GM19035 (cell line): ENCODE results near the gene SRC.

Experiments used
- ATAC-seq: cut with Tn5 transposase; IDR thresholded peaks from one replicate; pipeline ENCODE4 v1.9.1; 2021; ENCODE audit not compliant: unreplicated experiment

SRC gene

GRCh38 chr20:37393863-37394542 lies 48.1 kb downstream of the SRC start:
- ATAC-seq: no peak

DNA sequence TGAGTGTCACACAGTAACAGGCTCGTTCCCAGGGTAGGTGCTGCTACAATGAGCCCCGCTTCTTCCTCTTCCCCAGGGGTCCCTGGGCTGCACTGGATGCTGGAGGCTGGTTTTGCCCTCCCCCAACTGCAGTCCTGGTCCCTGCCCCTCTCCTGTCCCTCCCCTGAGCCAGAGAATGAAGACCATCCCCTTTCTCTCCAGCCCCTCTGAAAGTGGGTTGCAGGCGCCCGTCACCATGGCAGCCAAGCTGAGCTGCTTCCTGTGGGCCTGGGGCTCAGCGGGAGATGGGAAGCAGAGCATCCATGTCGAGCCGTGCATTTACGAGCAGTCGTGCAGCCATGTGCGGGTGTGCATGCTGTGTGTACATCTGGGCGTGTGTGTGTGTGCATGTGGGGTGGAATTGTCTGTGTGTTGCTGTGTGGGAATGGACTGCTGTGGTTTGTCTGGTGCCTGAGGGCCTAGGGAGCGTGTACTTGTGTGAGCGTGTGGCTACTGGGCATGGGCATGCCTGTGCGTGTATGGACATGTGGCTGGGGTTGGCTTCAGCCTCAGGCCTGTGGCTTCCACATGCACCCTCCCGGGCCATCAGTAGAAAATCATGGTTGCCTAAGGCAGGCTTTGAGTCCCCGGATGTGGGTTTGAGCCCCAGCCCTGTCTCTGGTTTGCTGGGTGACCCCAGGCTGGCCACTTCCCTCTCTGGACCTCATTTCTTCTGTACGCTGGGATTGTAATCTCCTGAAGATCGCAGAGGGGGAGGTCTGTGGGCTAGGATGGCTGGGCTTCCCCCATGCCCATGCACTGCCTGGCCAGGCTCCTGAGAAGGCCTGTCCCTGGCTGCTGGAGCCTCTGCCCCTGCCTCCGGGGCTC lies 48.8 kb downstream of the SRC start:
- ATAC-seq: no peak

GRCh38 chr20:37395410-37395797 lies 49.5 kb downstream of the SRC start:
- ATAC-seq: no peak

GRCh38 chr20:37395921-37396415 lies 50.0 kb downstream of the SRC start:
- ATAC-seq: no peak

DNA sequence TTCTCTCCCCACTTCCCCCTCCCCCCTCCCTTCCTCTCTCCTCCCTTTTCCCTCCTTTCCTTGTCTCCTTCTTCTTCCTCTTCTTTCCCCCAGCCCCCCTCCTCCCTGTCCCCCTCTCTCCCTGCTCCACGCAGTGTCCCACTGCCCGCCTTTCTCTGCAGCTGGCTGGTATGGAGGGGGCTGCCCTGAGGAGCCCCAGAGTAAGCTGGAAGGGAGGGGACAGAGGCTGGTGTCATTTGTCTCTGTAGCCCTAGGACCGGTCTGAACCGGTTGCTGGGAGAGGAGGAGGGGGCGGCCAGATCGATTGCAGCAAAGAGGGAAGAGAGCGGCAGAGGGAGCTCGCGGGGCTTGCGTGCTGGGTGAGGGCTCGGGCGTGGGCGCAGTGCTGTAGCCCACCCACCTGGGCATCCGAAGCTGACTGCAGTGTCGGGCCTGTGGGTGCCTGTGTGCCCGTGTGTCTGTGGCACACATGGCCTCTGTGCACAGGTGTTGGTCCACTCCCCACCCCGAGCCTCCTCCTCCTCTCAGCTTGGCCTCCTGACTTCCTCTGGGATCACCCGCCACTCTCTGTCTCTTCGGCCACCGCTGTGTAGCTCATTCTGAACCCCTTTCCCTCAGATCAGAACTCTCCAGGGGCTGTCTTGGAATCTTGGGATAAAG lies 50.6 kb downstream of the SRC start:
- no peak for ATAC-seq

DNA sequence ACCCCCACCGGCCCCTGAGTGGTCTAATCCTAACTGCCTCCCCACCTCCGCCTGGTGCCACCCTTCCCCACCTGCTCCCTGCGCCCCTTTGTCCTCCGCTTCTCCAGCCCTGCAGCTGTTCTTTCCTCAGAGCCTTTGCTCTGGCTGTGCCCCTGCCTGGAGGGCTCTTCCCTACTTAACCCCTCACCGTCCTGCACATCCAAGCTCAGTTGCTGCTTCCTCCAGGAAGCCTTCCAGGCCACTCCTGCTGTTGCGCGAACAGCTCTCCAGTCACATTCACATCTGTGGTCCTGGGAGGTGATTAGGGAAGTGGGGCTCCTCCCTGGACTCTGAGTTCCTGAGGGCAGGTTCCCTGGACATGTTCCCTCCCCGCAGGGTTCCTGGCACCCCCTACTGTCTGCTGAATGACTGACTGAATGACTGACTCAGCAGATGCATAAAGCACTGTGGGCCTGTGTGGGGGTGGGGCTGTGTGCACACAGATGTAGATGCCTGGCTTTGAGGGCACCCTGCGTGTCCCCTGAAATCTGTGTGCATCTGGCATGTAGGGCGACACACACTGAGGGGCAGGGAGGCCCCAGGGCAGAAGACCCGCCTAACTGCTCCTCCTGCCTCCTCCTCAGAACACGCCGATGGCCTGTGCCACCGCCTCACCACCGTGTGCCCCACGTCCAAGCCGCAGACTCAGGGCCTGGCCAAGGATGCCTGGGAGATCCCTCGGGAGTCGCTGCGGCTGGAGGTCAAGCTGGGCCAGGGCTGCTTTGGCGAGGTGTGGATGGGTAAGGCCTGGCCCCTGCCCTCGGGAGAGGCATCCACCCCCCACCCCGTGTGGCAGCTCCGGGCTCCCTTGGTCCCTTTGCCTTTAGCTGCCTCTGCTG lies 51.4 kb downstream of the SRC start:
- ATAC-seq: no peak

- ATAC-seq: no peak
Measured at GRCh38 chr20:37397954-37398749, 52.2 kb downstream of the SRC start.

DNA sequence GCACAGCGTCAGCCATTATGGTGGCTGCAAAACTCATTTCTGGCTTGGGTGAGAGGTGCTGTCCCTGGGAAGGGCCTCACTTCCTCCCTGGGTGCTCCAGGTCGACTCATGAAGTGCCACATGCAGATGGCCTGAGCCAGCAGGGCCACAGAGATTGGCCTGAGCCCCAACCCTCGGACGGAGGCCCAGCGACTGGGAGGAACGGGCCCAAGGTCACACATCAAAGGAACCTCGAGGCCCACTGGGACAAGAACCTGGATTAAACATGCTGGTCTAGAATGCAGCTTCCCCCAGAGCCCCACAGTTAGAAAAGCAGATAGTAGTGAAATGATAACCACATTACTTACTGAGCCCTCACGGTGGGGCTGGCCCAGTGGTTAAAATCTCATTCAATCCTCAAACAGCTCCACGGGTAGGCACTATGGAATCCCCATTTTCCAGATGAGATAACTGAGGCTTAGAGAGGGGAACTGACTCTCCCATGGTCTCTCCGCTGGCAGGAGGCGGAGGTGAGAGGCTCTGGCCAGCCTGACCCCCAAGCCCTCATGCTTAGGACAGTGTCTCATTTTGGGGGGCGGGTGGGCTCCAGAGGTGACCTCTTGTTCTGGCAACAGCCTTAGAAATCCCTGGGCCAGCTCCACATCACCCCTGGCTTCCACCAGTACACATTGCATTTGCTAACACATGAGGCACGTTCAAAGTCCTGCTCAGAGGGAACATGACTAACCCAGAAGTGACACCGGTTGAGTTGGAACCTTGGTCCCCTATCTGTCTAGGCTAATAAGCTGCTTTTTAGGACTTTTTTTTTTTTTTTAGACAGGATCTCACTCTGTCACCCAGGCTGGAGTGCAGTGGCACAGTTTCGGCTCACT lies 53.0 kb downstream of the SRC start:
- ATAC-seq: no peak

DNA sequence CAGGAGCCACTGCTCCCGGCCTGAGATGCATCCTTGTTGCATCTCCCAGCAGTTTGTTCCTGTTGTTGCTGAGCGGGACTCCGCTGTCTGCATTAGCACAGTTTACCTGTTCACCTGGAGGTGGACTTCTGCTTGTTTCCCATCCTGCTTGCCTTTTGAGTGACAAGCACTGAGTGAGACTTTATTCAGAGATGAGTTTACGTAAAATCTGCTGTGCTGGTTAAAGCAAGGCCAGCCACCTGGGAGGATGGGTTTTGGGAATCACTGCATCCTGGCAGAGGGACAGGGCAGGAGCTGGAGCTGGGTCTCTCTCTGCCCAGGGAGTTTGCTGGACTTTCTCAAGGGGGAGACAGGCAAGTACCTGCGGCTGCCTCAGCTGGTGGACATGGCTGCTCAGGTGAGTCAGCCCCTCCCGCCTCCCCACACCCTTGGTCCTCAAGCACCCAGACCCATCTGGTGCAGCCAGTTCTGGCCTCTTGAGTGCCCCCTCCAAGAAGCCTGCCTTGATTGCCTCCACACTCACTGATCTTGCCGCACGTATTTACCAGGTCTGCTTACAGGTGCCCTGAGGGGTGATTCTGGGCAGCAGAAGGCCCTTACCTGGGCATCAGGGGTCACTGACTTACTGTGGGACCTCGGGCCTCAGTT lies 55.5 kb downstream of the SRC start:
- ATAC-seq: no peak

- no peak for ATAC-seq
Measured at GRCh38 chr20:37401930-37402675, 56.2 kb downstream of the SRC start.

GRCh38 chr20:37403107-37404033 lies 57.4 kb downstream of the SRC start:
- no peak for ATAC-seq

DNA sequence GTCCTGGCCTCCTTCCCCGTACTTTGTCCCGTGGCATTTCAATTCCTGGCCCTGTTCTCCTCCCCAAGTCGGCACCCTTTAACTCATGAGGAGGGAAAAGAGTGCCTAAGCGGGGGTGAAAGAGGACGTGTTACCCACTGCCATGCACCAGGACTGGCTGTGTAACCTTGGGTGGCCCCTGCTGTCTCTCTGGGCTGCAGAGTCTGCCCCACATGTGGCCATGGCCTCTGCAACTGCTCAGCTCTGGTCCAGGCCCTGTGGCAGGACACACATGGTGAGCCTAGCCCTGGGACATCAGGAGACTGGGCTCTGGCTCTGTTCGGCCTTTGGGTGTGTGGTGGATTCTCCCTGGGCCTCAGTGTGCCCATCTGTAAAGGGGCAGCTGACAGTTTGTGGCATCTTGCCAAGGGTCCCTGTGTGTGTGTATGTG lies 58.5 kb downstream of the SRC start:
- ATAC-seq: no peak

DNA sequence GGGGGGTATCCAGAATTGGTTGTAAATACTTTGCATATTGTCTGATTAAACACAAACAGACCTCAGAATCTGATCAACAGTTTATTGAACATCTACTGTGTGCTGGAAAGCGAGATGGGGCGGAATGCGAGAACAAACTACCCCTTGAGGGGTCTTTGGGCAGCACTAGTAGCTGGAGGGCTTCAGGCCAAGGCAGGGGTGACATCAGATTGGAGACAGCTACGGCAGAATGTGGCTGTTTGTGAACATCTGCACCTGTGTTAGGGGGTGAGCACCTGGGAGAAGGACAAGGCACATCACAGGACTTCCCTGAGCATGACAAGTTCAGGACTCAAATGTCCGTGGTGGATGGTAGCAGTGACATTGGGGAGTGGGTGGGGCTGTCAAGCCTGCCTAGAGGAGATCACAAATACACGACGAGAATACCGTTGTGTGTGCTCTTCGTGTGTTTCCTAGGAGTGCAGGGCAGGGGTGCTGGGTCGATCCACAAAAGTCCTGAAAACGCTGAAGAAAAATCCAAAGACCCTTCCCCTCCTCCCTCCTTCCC lies 59.5 kb downstream of the SRC start:
- no peak for ATAC-seq

DNA sequence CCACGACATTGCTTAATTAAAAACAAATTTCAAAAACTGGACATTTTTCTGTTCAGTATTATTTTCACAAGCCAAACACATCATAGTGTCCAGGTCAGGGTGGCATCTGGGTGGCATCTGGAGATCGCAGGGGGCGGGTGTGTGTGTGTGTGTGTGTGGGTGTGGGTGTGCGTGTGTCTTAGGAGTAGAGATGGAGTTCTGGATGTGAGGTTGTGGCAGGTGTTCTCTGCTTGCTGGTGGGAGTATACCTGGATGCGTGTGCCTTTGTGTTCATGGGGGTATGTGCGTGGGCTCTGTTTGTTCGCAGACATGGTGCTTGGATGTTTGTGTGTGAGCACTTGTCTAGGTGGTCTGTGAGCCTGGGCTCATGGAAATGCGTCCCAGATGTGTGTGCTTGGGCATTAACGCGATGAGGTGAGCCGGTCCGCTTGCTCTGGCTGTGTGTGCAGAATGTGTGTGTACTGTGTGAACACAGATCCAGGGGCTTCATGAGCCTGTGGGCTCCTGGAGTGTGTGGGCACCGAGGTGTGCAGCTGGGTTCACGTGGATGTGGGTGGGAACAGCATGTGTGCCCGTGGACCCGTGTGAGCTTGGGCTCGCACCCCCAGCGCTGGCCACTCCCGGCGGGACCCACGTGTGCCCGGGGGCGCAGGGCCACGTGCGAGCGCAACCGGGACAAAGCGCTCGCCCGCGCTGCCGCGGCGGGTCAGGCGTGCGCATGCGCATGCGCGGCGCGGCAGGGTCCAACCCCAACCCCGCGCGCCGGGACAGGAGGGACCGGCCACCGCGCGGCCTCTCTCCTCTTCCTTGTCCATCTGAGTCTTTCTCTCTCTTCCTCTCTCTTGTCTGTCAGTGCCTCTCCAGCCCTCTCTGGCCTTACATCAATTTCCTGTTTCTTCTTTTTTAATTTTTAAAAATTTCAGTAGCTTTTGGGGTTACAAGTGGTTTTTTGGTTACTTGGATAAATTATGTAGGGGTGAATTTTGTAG lies 60.4 kb downstream of the SRC start:
- no peak for ATAC-seq

- ATAC-seq: no peak
Measured at GRCh38 chr20:37407019-37407566, 61.2 kb downstream of the SRC start.
